Measurements from ENCODE around the gene SPATS2L.

GRCh38 chr2:200335657-200336056, 29.2 kb downstream of the SPATS2L start:
- no peak for TF ChIP-seq CTCF (conservative IDR thresholded peaks at IDR 0.05 in 1 of 2, IDR thresholded peaks at IDR 0.05 in 1 of 2; ENCODE audit: extremely low read depth in 1 of 2, insufficient read depth in 1 of 2, low read depth in 1 of 2, low read length in 2 of 2)
- no peak for TF ChIP-seq EZH2 (IDR thresholded peaks at IDR 0.05; ENCODE audit: borderline replicate concordance, low read length)
